K562 (cell line): ENCODE data around the gene ARHGAP35. TPM values are rescaled to one million over a fixed set of nuclear protein-coding genes. Genes with fewer than 3 reads are reported as not detected.

Source experiments
- MGA ChIP-seq: fragments of 450-650 bp; IDR thresholded peaks from 2 replicates; pipeline ENCODE4 v1.6.1; 2016; ENCODE audit warnings: mild to moderate bottlenecking, moderate library complexity
- NFIC ChIP-seq: fragments of 450-650 bp; IDR thresholded peaks from 2 replicates; pipeline ENCODE4 v1.6.1; 2017; ENCODE audit warnings: mild to moderate bottlenecking, inconsistent platforms
- NR4A1 ChIP-seq, 2 experiments: fragments of 250-450 bp in 1 of 2; fragments of 450-650 bp in 1 of 2; sonication (Bioruptor Pico) in 1 of 2; IDR thresholded peaks; 2 replicates each; pipeline versions ENCODE4 v1.4.0 to v1.6.1; 2016 to 2020; ENCODE audit warnings: mild to moderate bottlenecking in 2 of 2, missing compliant biosample characterization in 1 of 2, missing genetic modification characterization in 1 of 2, moderate library complexity in 1 of 2
- TOE1 ChIP-seq, 2 experiments: fragments of 450-650 bp in 1 of 2; sonication (generic) in 1 of 2; formaldehyde crosslinking in 1 of 2; IDR thresholded peaks; 2 replicates each; pipeline versions ENCODE4 v1.7.1 to v1.8.0; 2016 to 2022; ENCODE audit warnings: borderline replicate concordance in 2 of 2, mild to moderate bottlenecking in 2 of 2, antibody characterized with exemption in 1 of 2, inconsistent platforms in 1 of 2, low read depth in 1 of 2, missing genetic modification reagents in 1 of 2, moderate library complexity in 1 of 2
- ZNF318 ChIP-seq, 2 experiments: fragments of 450-650 bp; IDR thresholded peaks; 2 replicates each; pipeline ENCODE4 v1.6.1; 2016; ENCODE audit warnings: mild to moderate bottlenecking in 2 of 2, borderline replicate concordance in 1 of 2, low read depth in 1 of 2, moderate library complexity in 1 of 2
- polyA plus RNA-seq, 8 experiments: library from polyadenylated mRNA; depleted of rRNA in 4 of 8; stranded (reverse) in 5 of 8; unstranded in 3 of 8; fragments of >200 nt; fragmentation: Nextera tagmentation in 2 of 8; fragmentation: Illumina TruSeq in 1 of 8; extraction: Ambion mirVana in 2 of 8; extraction: Trizol in 1 of 8; gene quantifications; 2 replicates each; pipeline versions ENCODE4 v1.2.1 to v1.2.3, GENCODE V29; 2011 to 2014; ENCODE audit warnings: inconsistent platforms in 1 of 8, missing spikeins in 1 of 8
- total RNA-seq, 7 experiments: library from RNA; depleted of rRNA in 6 of 7; stranded (reverse); fragments of >200 nt in 6 of 7; fragmentation: Illumina TruSeq in 2 of 7; extraction: Trizol in 2 of 7; gene quantifications; 2 replicates each; pipeline versions ENCODE4 v1.2.1 to v1.2.3, GENCODE V29; 2011 to 2021; ENCODE audit warnings: low replicate concordance in 1 of 7

The ARHGAP35 gene
- total and polyA plus RNA-seq, 9 of the 15 experiments (the other 6 are each of a cell fraction or from before 2014, with no cell fraction given): 0.27 to 26.4 (median 10.2) TPM

- TF ChIP-seq ZNF318 (IDR thresholded peaks at IDR 0.05; ENCODE audit: borderline replicate concordance in 1 of 2, low read depth in 1 of 2) (peak in 1 of 2 experiments; percentile 30; a peak in 1 of 4 replicates), TOE1 (IDR thresholded peaks at IDR 0.05; ENCODE audit: borderline replicate concordance) (peak; percentile 37; the same call in 1 of the 2 replicates), TOE1 (CRISPR knock-in tag; IDR thresholded peaks at IDR 0.05; ENCODE audit: borderline replicate concordance, low read depth) (no peak), NFIC (peak; percentile 96), MGA (peak; percentile 99), NR4A1 (CRISPR knock-in tag; IDR thresholded peaks at IDR 0.05) (0 out of 2 replicates have a peak, but pooled peaks have one; percentile 63), NR4A1 (tag; IDR thresholded peaks at IDR 0.05) (no peak)
Measured at GRCh38 chr19:46859637-46860124, 1.1 kb upstream of the ARHGAP35 start (continued).
